K562 (cell line): ENCODE measurements around the gene EXOSC9.

Source experiments
- MTA2 ChIP-seq: fragments of 450-650 bp; IDR thresholded peaks from 2 replicates; pipeline ENCODE4 v1.6.1; 2016; ENCODE audit warnings: low read depth
- UBTF ChIP-seq, 2 experiments: IDR thresholded peaks; 2 replicates each; pipeline ENCODE4 v1.6.1; 2012; ENCODE audit warnings: improper control_type of control experiment in 2 of 2, low read depth in 2 of 2, low read length in 2 of 2, borderline replicate concordance in 1 of 2
- YY1 ChIP-seq, 3 experiments: IDR thresholded peaks; 2 replicates each; pipeline ENCODE4 v1.6.1; 2011; ENCODE audit warnings: low read length in 2 of 3, mild to moderate bottlenecking in 2 of 3, moderate library complexity in 2 of 3, borderline replicate concordance in 1 of 3, control low read depth in 1 of 3, low read depth in 1 of 3; ENCODE audit not compliant: insufficient read depth in 3 of 3, insufficient replicate concordance in 2 of 3, control insufficient read depth in 1 of 3, insufficient read length in 1 of 3; ENCODE audit errors: extremely low read depth in 1 of 3

GRCh38 chr4:121773883-121774282, 27.2 kb upstream of the EXOSC9 start:
- TF ChIP-seq YY1 (IDR thresholded peaks at IDR 0.05; ENCODE audit: borderline replicate concordance in 1 of 3, control insufficient read depth in 1 of 3, extremely low read depth in 1 of 3, insufficient read depth in 3 of 3, insufficient read length in 1 of 3, insufficient replicate concordance in 2 of 3, low read depth in 1 of 3, low read length in 2 of 3): no peak
- no peak for TF ChIP-seq MTA2
- no peak for TF ChIP-seq UBTF (IDR thresholded peaks at IDR 0.05; ENCODE audit: borderline replicate concordance in 1 of 2, low read depth in 2 of 2, low read length in 2 of 2)
